ENCODE measurements around the gene MAMLD1. TPM values are rescaled to one million over a fixed set of nuclear protein-coding genes. Genes with fewer than 3 reads are reported as not detected.

MAMLD1 gene
- total and polyA plus RNA-seq, 7 donors, result under 0.01 to 6.4 (median 1.2) TPM

DNA sequence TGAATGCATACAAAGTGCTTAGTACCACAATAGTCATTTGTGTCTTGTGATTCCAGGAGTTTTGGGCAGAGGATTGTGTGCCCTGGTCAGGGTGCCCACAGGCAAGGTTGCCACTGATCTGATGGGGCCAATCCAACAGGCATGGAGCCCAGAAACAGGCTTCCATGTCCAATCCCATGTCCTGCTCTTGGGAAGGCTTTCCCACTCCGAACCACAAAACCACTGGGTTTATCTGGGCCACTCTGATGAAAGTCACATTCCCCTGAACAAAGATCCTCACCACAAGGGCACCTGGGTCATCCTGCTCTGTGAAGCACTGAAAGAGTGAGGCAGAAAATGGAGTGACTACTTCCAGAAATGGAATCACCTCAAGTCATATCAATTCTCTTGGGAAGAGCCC is 96.9 kb downstream of the MAMLD1 start:
- no peak for DNase-seq
- TF ChIP-seq POLR2A (IDR thresholded peaks at IDR 0.05) (no peak), POLR2AphosphoS5 (IDR thresholded peaks at IDR 0.05) (no peak), EP300 (IDR thresholded peaks at IDR 0.05) (no peak)
- TF ChIP-seq, protein P1, sequence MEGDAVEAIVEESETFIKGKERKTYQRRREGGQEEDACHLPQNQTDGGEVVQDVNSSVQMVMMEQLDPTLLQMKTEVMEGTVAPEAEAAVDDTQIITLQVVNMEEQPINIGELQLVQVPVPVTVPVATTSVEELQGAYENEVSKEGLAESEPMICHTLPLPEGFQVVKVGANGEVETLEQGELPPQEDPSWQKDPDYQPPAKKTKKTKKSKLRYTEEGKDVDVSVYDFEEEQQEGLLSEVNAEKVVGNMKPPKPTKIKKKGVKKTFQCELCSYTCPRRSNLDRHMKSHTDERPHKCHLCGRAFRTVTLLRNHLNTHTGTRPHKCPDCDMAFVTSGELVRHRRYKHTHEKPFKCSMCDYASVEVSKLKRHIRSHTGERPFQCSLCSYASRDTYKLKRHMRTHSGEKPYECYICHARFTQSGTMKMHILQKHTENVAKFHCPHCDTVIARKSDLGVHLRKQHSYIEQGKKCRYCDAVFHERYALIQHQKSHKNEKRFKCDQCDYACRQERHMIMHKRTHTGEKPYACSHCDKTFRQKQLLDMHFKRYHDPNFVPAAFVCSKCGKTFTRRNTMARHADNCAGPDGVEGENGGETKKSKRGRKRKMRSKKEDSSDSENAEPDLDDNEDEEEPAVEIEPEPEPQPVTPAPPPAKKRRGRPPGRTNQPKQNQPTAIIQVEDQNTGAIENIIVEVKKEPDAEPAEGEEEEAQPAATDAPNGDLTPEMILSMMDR (IDR thresholded peaks at IDR 0.05), result no peak
- intact Hi-C loops (cut with DNase I), result no loop called here
- no peaks in the 10 kb centered on the region for H3K36me3 ChIP-seq
- H3K9me3 ChIP-seq, result no peaks in the 10 kb centered on the region
- no peak overlapping the region for H3K4me3 ChIP-seq
- no peak overlapping the region for H3K27ac ChIP-seq
- H3K27me3 ChIP-seq, result no peaks in the 10 kb centered on the region
- 93 to 100% methylated on average over 1 of the region's 1 CpG for WGBS, 2 donors
- H3K4me1 ChIP-seq, result peaks cover 0 to 1% (median 0%) of the 10 kb centered on the region in 4 donors

DNA sequence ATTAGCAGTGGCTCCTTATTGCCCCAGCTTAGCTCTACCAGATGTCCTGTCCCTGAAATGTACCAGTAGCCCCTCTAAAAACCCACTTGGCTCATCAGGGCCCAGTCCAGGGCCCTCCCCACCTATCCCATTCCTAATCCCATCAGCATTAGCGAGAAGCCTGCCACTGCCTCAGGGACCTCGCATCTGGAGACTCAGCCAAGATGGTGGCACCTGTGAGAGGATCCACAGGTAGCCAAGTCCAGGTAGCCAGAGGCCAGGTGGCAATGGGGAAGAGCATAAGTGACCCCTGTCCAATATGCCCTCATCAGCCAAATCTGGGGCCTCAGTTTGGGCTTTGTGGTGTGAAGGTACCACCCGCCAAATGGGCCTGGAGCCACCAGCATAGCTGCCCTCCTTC is 97.7 kb downstream of the MAMLD1 start:
- no peak overlapping the region for H3K27ac ChIP-seq
- peaks cover 0 to 8% (median 6%) of the 10 kb centered on the region in 4 donors for H3K4me1 ChIP-seq
- no peaks in the 10 kb centered on the region for H3K27me3 ChIP-seq
- intact Hi-C loops (cut with DNase I), result no loop called here
- no peak for TF ChIP-seq EP300 (IDR thresholded peaks at IDR 0.05)
- no peak for DNase-seq
- 91 to 94% methylated on average over 3 of the region's 3 CpGs for WGBS, 2 donors
- H3K36me3 ChIP-seq, result no peaks in the 10 kb centered on the region
- H3K4me3 ChIP-seq, result no peak overlapping the region
- no peaks in the 10 kb centered on the region for H3K9me3 ChIP-seq

DNA sequence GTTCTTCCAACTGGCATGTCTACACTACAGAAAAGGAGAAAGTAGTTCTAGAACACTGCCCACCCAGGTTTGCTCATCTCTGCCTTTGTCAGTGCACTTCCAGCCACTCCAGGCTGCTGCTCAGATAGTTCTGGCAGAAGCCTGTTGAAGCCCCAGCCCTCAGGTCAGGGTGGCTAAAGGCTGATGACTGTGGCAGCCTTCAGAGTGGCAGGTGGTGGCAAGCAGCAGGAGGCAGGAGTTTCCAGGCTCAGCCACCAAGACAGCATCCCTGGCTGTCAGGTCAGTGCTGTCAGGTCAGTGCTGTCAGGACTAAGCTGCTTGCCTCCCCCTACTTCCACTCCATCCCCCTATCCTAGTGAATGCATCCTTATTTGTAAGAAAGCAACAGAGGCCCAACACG is 100.4 kb downstream of the MAMLD1 start:
- no peaks in the 10 kb centered on the region for H3K9me3 ChIP-seq
- intact Hi-C loops (cut with DNase I), result no loop called here
- H3K36me3 ChIP-seq, result no peaks in the 10 kb centered on the region
- no peaks in the 10 kb centered on the region for H3K27me3 ChIP-seq
- TF ChIP-seq, protein P1 (IDR thresholded peaks at IDR 0.05), result no peak
- no peak for TF ChIP-seq POLR2A (IDR thresholded peaks at IDR 0.05)
- H3K4me1 ChIP-seq, result peaks cover 0 to 20% (median 8%) of the 10 kb centered on the region in 4 donors
- no peak for DNase-seq
- 88 to 92% methylated on average over 1 of the region's 1 CpG for WGBS, 2 donors
- no peak overlapping the region for H3K27ac ChIP-seq
- no peak overlapping the region for H3K4me3 ChIP-seq

DNA sequence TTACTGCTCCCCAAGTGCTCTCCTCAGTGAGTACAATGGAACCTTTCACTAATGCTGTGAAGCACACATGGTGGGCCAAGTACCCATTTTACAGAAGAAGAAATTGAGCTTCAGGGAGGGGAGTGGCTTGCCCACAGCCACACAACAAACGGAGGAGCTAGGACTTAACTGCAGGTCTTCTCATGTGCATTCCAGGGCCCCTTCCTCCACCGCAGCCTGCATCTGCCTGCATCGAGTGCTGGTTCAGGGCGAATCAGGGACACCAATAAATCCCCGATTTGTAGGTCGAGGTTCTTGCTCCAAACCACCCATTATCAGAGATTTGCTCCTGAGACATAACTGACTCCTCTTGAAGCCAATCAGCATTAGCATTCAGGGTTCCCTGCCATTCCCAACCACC is 100.9 kb downstream of the MAMLD1 start:
- 93 to 94% methylated on average over 6 of the region's 6 CpGs for WGBS, 2 donors
- H3K4me1 ChIP-seq, result peaks cover 0 to 20% (median 8%) of the 10 kb centered on the region in 4 donors
- intact Hi-C loops (cut with DNase I), result no loop called here
- no peak overlapping the region for H3K27ac ChIP-seq
- no peaks in the 10 kb centered on the region for H3K36me3 ChIP-seq
- no peaks in the 10 kb centered on the region for H3K9me3 ChIP-seq
- TF ChIP-seq, protein P1 (IDR thresholded peaks at IDR 0.05), result no peak
- no peak for DNase-seq
- H3K4me3 ChIP-seq, result no peak overlapping the region
- H3K27me3 ChIP-seq, result no peaks in the 10 kb centered on the region

DNA sequence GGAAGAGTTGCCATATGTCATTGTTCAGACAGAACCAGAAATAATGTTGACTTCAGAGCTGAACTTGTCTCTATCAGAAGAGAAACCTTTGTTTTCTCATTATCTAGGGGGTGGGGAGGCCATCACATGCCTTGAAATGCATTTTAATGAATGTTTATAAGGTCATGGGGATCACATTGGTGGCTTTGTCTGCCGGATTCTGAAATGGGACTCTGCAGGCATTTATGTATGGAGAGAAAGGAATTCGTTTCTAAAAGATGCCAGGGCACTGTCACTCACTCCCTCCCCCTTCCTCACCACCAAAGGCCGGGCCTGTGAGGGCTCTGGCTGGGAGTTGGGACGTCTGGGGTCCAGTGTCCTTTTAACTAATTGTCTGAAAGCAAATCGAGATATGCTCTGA is 102.2 kb downstream of the MAMLD1 start:
- peak overlapping the region in 3 of 4 donors; percentile 59 to 76 (median 67) for H3K27ac ChIP-seq
- no peaks in the 10 kb centered on the region for H3K36me3 ChIP-seq
- intact Hi-C loops (cut with DNase I), result no loop called here
- H3K4me1 ChIP-seq, result peaks cover 0 to 20% (median 8%) of the 10 kb centered on the region in 4 donors
- TF ChIP-seq POLR2A (IDR thresholded peaks at IDR 0.05) (no peak), EP300 (IDR thresholded peaks at IDR 0.05) (no peak), POLR2AphosphoS5 (IDR thresholded peaks at IDR 0.05) (no peak)
- TF ChIP-seq, protein P1 (IDR thresholded peaks at IDR 0.05), result no peak
- no peaks in the 10 kb centered on the region for H3K27me3 ChIP-seq
- no peak for DNase-seq
- H3K4me3 ChIP-seq, result no peak overlapping the region
- H3K9me3 ChIP-seq, result no peaks in the 10 kb centered on the region
- WGBS, 2 donors, result 73 to 75% methylated on average over 5 of the region's 5 CpGs
